ENCODE measurements around the gene DROSHA.
"Not testable (repeated sequence)": the region's sequence is repeated elsewhere in the genome, so short reads cannot be mapped to it uniquely, and the experiment has no call there.

Gene DROSHA

GRCh38 chr5:31372124-31372523 lies 159.8 kb downstream of the DROSHA start:
- DNase-seq = no peak

GRCh38 chr5:31366941-31367340 lies 165.0 kb downstream of the DROSHA start:
- no peak for DNase-seq

- DNase-seq = no peak
Observed at GRCh38 chr5:31365776-31366175, 166.1 kb downstream of the DROSHA start.

- DNase-seq = no peak
Observed at GRCh38 chr5:31364881-31365636, 166.8 kb downstream of the DROSHA start.

- DNase-seq = no peak
Observed at GRCh38 chr5:31362931-31363568, 168.8 kb downstream of the DROSHA start.

GRCh38 chr5:31362529-31362900 lies 169.4 kb downstream of the DROSHA start:
- no peak for DNase-seq

GRCh38 chr5:31361704-31362528 lies 170.0 kb downstream of the DROSHA start:
- DNase-seq = not testable (repeated sequence)

- no peak for DNase-seq
Observed at GRCh38 chr5:31361234-31361633, 170.7 kb downstream of the DROSHA start.

GRCh38 chr5:31359839-31360238 lies 172.1 kb downstream of the DROSHA start:
- DNase-seq = no peak

- no peak for DNase-seq
Observed at GRCh38 chr5:31357038-31357437, 174.9 kb downstream of the DROSHA start.

GRCh38 chr5:31355337-31355736 lies 176.6 kb downstream of the DROSHA start:
- no peak for DNase-seq
